ENCODE data around the gene EED. TPM values are rescaled to one million over a fixed set of nuclear protein-coding genes. Genes with fewer than 3 reads are reported as not detected.
"Not testable (repeated sequence)": the region's sequence is repeated elsewhere in the genome, so short reads cannot be mapped to it uniquely, and the experiment has no call there.

EED gene
- total and polyA plus RNA-seq, 11 donors = 4.9 to 13.5 (median 11.4) TPM

- WGBS, 4 donors = 57 to 61% (median 59%) methylated on average over 2 of the region's 2 CpGs
- Histone ChIP-seq H3K4me1 (peaks cover 0 to 12% (median 4%) of the 10 kb centered on the region in 12 donors), H3K27ac (no peak overlapping the region), H3K27me3 (no peaks in the 10 kb centered on the region), H3K9me3 (peaks cover 0 to 8% (median 0%) of the 10 kb centered on the region in 12 donors), H3K36me3 (no peaks in the 10 kb centered on the region), H3K4me3 (no peak overlapping the region)
- no peak for ATAC-seq
- intact Hi-C loops (cut with DNase I) = loop anchor here in 1 of 10 donors (5.0 kb wide), 1 partner anchor 280 kb away; no protein-coding TSS in a partner anchor
- no peak for TF ChIP-seq CTCF (IDR thresholded peaks at IDR 0.05)
- TF ChIP-seq POLR2A (IDR thresholded peaks at IDR 0.05) = no peak
- DNase-seq = no peak
Observed at GRCh38 chr11:86222081-86222480, 22.5 kb upstream of the EED start.

GRCh38 chr11:86224575-86224974 lies 20.0 kb upstream of the EED start:
- not testable (repeated sequence) for H3K4me3 ChIP-seq, DNase-seq, H3K27ac ChIP-seq, H3K27me3 ChIP-seq, H3K9me3 ChIP-seq, ATAC-seq, H3K36me3 ChIP-seq, H3K4me1 ChIP-seq
- 65 to 76% (median 73%) methylated on average over 4 of the region's 4 CpGs for WGBS, 4 donors
- intact Hi-C loops (cut with DNase I) = loop anchor here in 1 of 10 donors (5.0 kb wide), 1 partner anchor 282 kb away; no protein-coding TSS in a partner anchor

GRCh38 chr11:86225344-86225743 lies 19.2 kb upstream of the EED start:
- intact Hi-C loops (cut with DNase I); H3K9me3 ChIP-seq; H3K27ac ChIP-seq; ATAC-seq; DNase-seq; H3K4me1 ChIP-seq; H3K4me3 ChIP-seq; H3K27me3 ChIP-seq; H3K36me3 ChIP-seq: not testable (repeated sequence)
- 96 to 98% (median 97%) methylated on average over 3 of the region's 3 CpGs for WGBS, 4 donors

- Histone ChIP-seq H3K27me3 (no peaks in the 10 kb centered on the region), H3K4me3 (no peak overlapping the region), H3K36me3 (no peaks in the 10 kb centered on the region), H3K9me3 (peaks cover 0 to 8% (median 0%) of the 10 kb centered on the region in 12 donors), H3K27ac (no peak overlapping the region), H3K4me1 (peaks cover 0 to 10% (median 0%) of the 10 kb centered on the region in 12 donors)
- TF ChIP-seq POLR2A (IDR thresholded peaks at IDR 0.05) = no peak
- DNase-seq (no peak), ATAC-seq (no peak)
- WGBS, 4 donors = 91 to 94% (median 92%) methylated on average over 3 of the region's 3 CpGs
- intact Hi-C loops (cut with DNase I) = no loop called here
Observed at GRCh38 chr11:86228269-86229038, 16.1 kb upstream of the EED start.

- H3K36me3 ChIP-seq; H3K4me3 ChIP-seq; DNase-seq; ATAC-seq; intact Hi-C loops (cut with DNase I); H3K27me3 ChIP-seq; H3K27ac ChIP-seq; H3K4me1 ChIP-seq; H3K9me3 ChIP-seq: not testable (repeated sequence)
- WGBS, 4 donors = 87 to 95% (median 93%) methylated on average over 3 of the region's 3 CpGs
Observed at GRCh38 chr11:86229039-86229330, 15.6 kb upstream of the EED start.

- H3K36me3 ChIP-seq = no peaks in the 10 kb centered on the region
- intact Hi-C loops (cut with DNase I) = no loop called here
- DNase-seq (no peak), ATAC-seq (no peak)
- H3K4me1 ChIP-seq = peaks cover 0 to 10% (median 0%) of the 10 kb centered on the region in 12 donors
- peaks cover 0 to 1% (median 0%) of the 10 kb centered on the region in 12 donors for H3K9me3 ChIP-seq
- TF ChIP-seq POLR2A (IDR thresholded peaks at IDR 0.05) (no peak), CTCF (IDR thresholded peaks at IDR 0.05) (no peak)
- H3K27me3 ChIP-seq = no peaks in the 10 kb centered on the region
- H3K27ac ChIP-seq = no peak overlapping the region
- WGBS, 4 donors = 78 to 93% (median 89%) methylated on average over 1 of the region's 1 CpG
- H3K4me3 ChIP-seq = no peak overlapping the region
Observed at GRCh38 chr11:86230179-86230804, 14.3 kb upstream of the EED start.
